Measurements from ENCODE around the gene ADGRB3. TPM values are rescaled to one million over a fixed set of nuclear protein-coding genes. Genes with fewer than 3 reads are reported as not detected.

Gene ADGRB3
- total and polyA plus RNA-seq, 4 donors, result 0.21 to 2.3 (median 0.48) TPM

- WGBS, result 66% methylated on average over 2 of the region's 2 CpGs
- TF ChIP-seq HNF4A (conservative IDR thresholded peaks at IDR 0.05) (no peak), EGR1 (IDR thresholded peaks at IDR 0.05; ENCODE audit: low read depth in 2 of 2) (no peak), MAX (IDR thresholded peaks at IDR 0.05) (no peak)
Observed at GRCh38 chr6:69261010-69261409, 625.9 kb downstream of the ADGRB3 start.

GRCh38 chr6:69263297-69263696 is 628.2 kb downstream of the ADGRB3 start:
- WGBS, result 59% methylated on average over 2 of the region's 2 CpGs
- Histone ChIP-seq H3K27ac (ENCODE audit: low read depth in 1 of 2, low read length in 2 of 2) (no peak overlapping the region), H3K36me3 (ENCODE audit: control insufficient read depth in 4 of 4, insufficient read depth in 3 of 4, low read depth in 1 of 4, low read length in 3 of 4) (no peaks in the 10 kb centered on the region), H3K27me3 (ENCODE audit: control insufficient read depth in 4 of 4, insufficient read depth in 4 of 4, low read length in 3 of 4) (no peaks in the 10 kb centered on the region), H3K9ac (ENCODE audit: low read depth in 1 of 2, low read length in 2 of 2) (no peak overlapping the region), H3K4me1 (ENCODE audit: control insufficient read depth in 4 of 4, insufficient read depth in 4 of 4, low read length in 3 of 4) (no peaks in the 10 kb centered on the region), H3K4me3 (ENCODE audit: low read depth in 1 of 3, low read length in 3 of 3) (no peak overlapping the region), H3K9me3 (ENCODE audit: control insufficient read depth in 4 of 4, low read length in 3 of 4) (no peaks in the 10 kb centered on the region)
- no peak for DNase-seq (ENCODE audit: low spot score)
- TF ChIP-seq RAD21 (IDR thresholded peaks at IDR 0.05) (no peak), FOXA2 (IDR thresholded peaks at IDR 0.05) (no peak), MAX (IDR thresholded peaks at IDR 0.05) (no peak), CTCF (IDR thresholded peaks at IDR 0.05; ENCODE audit: low read depth, low read length, missing input control) (no peak), GABPA (IDR thresholded peaks at IDR 0.05 in 1 of 2, conservative IDR thresholded peaks at IDR 0.05 in 1 of 2) (no peak), EGR1 (IDR thresholded peaks at IDR 0.05; ENCODE audit: low read depth in 2 of 2) (no peak), TAF1 (conservative IDR thresholded peaks at IDR 0.05) (no peak), RXRA (IDR thresholded peaks at IDR 0.05) (no peak)

More at GRCh38 chr6:69261010-69261409, 625.9 kb downstream of the ADGRB3 start:
- no peak overlapping the region for H3K9ac ChIP-seq (ENCODE audit: low read depth in 1 of 2, low read length in 2 of 2)
- H3K27ac ChIP-seq (ENCODE audit: low read depth in 1 of 2, low read length in 2 of 2), result no peak overlapping the region
- H3K4me1 ChIP-seq (ENCODE audit: control insufficient read depth in 4 of 4, insufficient read depth in 4 of 4, low read length in 3 of 4), result no peaks in the 10 kb centered on the region
- no peaks in the 10 kb centered on the region for H3K9me3 ChIP-seq (ENCODE audit: control insufficient read depth in 4 of 4, low read length in 3 of 4)
- no peak for DNase-seq (ENCODE audit: low spot score)
- H3K27me3 ChIP-seq (ENCODE audit: control insufficient read depth in 4 of 4, insufficient read depth in 4 of 4, low read length in 3 of 4), result no peaks in the 10 kb centered on the region
- H3K4me3 ChIP-seq (ENCODE audit: low read depth in 1 of 3, low read length in 3 of 3), result no peak overlapping the region
- H3K36me3 ChIP-seq (ENCODE audit: control insufficient read depth in 4 of 4, insufficient read depth in 3 of 4, low read depth in 1 of 4, low read length in 3 of 4), result no peaks in the 10 kb centered on the region

- Histone ChIP-seq H3K27ac (ENCODE audit: low read depth in 1 of 2, low read length in 2 of 2) (no peak overlapping the region), H3K9ac (ENCODE audit: low read depth in 1 of 2, low read length in 2 of 2) (no peak overlapping the region), H3K4me3 (ENCODE audit: low read depth in 1 of 3, low read length in 3 of 3) (no peak overlapping the region), H3K27me3 (ENCODE audit: control insufficient read depth in 4 of 4, insufficient read depth in 4 of 4, low read length in 3 of 4) (no peaks in the 10 kb centered on the region), H3K9me3 (ENCODE audit: control insufficient read depth in 4 of 4, low read length in 3 of 4) (no peaks in the 10 kb centered on the region), H3K4me1 (ENCODE audit: control insufficient read depth in 4 of 4, insufficient read depth in 4 of 4, low read length in 3 of 4) (no peaks in the 10 kb centered on the region), H3K36me3 (ENCODE audit: control insufficient read depth in 4 of 4, insufficient read depth in 3 of 4, low read depth in 1 of 4, low read length in 3 of 4) (no peaks in the 10 kb centered on the region)
- WGBS, result 34% methylated on average over 2 of the region's 2 CpGs
- no peak for DNase-seq (ENCODE audit: low spot score)
- TF ChIP-seq CTCF (IDR thresholded peaks at IDR 0.05; ENCODE audit: low read depth, low read length, missing input control) (no peak), RAD21 (IDR thresholded peaks at IDR 0.05) (no peak), GABPA (IDR thresholded peaks at IDR 0.05 in 1 of 2, conservative IDR thresholded peaks at IDR 0.05 in 1 of 2) (no peak), YY1 (IDR thresholded peaks at IDR 0.05) (no peak), ATF3 (IDR thresholded peaks at IDR 0.05) (no peak), HNF4G (IDR thresholded peaks at IDR 0.05) (no peak), ZBTB33 (IDR thresholded peaks at IDR 0.05) (no peak), NR2F2 (IDR thresholded peaks at IDR 0.05) (no peak), FOXA2 (IDR thresholded peaks at IDR 0.05) (no peak), JUND (IDR thresholded peaks at IDR 0.05) (no peak), REST (IDR thresholded peaks at IDR 0.05) (no peak), EGR1 (IDR thresholded peaks at IDR 0.05; ENCODE audit: low read depth in 2 of 2) (no peak), MAX (IDR thresholded peaks at IDR 0.05) (no peak), FOXA1 (IDR thresholded peaks at IDR 0.05) (no peak)
Observed at GRCh38 chr6:69265090-69265489, 630.0 kb downstream of the ADGRB3 start.
